ENCODE measurements around the gene SLC25A25.

Gene SLC25A25

DNA sequence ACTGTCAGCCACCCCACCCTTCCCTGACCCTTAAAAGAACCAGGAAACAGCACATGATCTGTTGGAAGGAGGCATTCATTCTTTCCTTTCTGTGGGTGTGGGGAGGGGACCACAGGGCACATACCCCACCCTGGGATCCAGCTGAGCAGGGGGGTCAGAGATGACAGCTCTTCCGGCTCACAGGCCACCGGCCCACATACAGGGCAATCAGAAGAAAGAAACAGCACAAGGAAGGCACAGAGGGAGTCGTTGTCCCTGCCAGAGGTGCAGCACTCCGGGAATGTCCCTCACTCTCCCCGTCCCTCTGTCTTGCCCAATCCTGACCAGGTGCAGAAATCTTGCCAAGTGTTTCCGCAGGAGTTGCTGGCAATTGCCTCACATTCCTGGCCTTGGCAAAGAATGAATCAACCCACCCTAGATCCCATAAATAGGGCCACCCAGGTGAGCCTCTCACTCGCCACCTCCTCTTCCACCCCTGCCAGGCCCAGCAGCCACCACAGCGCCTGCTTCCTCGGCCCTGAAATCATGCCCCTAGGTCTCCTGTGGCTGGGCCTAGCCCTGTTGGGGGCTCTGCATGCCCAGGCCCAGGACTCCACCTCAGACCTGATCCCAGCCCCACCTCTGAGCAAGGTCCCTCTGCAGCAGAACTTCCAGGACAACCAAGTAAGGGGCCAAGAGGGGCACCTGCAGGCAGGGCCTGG lies 81.1 kb downstream of the SLC25A25 start, which contains the start of gene LCN2:
Gene LCN2, plus strand, starts transcription at position 453 of the 701 bp plus-strand sequence. Its CDS starts 73 bp downstream, at position 526.
- DNase-seq: no peak

DNA sequence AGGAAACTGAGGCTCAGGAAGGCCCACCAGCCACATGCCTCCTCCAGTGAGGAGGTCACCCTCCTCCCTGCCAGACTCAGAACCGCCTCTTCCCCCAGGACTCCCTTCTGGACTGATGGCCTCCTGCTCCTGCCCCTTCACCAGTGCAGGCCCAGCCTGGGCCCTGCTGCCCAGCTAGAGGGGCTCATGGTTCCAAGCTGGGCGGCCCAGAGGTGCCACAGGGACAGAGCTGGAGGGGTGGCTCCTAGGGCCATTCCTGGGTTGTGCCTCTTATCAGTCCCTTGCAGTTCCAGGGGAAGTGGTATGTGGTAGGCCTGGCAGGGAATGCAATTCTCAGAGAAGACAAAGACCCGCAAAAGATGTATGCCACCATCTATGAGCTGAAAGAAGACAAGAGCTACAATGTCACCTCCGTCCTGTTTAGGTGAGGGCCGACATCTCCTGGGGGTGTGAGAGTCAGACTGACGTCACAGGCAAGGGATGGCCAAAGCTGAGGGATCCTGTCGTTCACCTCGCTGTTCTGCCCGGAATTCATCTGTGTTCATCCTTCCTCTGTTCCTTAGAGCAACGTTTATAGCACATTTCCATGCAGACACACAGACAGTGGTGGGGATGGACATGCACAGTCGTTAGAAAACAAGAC lies 82.0 kb downstream of the SLC25A25 start:
- DNase-seq: no peak

DNA sequence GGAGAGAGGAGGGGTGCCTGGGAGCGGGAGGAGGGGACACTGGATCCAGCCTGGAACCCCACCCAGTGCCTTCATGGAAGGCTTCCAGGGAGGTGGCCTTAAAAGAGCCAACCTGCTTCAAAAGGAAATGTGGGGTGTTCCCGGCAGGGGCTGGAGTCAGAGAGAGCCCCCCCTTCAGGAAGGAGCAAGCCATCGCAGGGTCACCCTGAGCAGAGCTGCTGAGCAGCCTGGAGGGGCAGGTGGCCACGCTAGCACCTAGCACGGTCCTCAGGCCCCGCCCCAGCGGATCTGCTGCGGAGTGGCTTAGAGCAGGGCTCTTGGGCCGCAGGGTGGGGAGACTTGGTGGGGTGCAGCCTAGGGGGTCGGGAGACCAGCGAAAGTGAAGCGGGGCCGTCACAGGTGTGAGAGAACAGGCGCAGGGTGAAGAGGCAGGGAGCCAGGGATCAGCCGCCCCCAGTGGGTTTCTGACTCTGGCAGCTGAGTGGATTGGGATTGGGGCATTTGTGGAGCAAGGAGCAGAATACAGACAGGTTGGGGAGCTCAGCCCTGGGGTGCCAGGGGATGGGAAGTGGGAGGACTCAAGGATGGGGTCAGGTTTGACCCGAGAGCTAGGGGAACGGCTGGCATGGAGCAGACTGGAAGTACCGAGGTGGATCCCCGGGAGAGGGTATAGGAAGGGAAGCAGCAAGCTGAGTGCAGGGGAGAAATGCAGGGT lies 82.7 kb downstream of the SLC25A25 start:
- no peak for DNase-seq

DNA sequence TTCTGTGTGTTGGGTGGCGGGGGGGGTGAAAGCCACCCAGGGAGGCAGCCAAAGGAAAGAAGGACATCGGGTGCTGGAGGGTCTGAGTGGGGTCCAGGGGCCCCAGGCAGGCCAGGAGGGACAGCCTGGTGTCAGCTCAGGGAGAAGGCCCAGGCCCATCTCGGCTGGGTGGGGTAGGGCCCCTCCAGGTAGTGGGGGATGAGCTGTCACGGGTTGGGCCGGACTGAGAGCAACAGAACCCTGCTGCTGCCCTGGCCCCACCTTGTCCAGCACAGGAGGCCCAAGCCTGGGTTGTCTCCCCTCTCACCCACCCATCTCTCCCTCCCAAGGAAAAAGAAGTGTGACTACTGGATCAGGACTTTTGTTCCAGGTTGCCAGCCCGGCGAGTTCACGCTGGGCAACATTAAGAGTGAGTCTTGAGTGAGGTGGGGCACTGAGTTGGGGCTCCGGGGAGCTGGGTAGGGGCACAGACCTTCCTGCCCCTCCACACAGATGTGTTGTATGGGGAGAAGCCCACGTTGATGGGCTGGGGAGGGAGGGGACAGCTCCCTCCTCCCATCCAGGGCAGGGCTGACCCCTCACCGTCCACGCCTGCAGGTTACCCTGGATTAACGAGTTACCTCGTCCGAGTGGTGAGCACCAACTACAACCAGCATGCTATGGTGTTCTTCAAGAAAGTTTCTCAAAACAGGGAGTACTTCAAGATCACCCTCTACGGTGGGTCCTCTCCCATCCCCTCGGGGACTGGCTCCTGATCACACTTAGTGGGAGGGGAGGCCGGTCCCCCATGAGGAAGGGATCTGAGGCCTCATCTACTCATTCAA lies 83.5 kb downstream of the SLC25A25 start:
- no peak for DNase-seq

DNA sequence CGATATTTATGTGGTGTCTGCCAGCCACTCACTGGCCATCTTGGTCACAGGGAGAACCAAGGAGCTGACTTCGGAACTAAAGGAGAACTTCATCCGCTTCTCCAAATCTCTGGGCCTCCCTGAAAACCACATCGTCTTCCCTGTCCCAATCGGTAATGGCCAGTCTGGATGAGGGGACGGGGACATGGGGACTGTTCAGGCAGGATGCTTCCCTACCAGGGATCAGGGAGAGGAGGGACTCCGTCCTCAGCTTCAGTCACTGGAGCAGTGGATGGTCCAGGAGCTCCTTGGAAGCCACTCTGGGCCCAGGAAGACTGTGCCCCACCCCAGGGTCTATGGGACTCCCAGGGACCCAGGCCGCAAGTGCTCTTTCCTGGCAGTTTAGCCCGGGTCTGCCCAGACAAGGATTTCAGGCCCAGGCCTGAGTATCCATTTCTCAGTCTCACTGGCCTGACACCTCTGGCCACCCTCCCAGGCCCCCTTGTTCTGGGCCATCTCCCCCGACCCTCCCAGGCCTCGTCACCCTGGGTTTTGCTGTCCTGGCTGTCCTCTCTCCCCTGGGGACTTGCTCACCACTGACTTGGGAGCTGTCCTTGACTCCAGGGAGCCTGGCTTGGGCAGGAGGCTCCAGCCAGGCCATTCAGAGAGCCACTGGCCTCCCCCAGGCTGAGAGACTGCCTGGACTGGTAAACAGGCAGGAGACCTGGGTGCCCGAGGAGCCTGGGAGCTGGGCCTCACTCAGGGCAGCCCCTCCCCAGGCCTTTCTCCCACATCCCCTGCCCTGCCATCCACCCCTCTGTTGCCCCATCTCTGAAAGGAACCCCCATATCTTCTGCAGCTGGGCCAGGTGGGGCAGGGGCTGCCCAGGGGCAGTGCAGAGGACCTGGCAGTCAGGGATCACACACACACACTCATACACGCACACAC lies 84.4 kb downstream of the SLC25A25 start:
- no peak for DNase-seq

DNA sequence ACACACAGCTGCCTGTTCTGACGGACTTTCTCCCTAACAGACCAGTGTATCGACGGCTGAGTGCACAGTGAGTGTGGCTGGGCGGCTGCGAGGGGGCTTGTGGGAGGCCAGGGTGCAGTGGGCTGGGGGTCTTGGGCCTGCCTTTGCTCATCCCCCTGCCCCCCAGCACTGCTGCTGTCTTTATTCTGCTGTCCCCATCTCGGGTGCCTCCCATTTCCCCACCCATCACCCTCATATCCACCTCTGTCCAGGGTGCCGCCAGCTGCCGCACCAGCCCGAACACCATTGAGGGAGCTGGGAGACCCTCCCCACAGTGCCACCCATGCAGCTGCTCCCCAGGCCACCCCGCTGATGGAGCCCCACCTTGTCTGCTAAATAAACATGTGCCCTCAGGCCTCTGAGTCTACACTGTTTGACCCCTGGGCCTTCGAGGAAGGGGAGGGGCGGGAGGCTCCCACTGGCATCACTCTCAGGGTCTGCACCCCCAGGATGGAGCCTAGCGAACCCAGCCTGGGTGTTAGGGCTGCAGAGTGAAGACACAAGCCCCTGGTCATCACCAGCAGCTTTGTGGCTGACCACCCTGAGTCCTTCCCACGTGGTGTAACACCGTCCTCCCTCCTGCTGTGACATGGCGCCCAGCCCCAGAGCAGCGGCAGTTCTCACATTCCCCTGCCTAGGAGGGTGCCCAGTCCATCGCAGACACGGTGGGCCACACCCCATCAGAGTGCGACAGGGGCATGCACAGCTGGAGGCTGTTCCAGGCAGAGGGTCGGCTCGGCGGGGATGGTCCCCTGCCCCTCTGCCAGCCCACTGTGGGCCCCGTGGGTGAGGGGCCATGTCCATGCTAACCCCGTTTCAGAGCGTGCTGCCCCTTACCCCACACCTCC lies 85.3 kb downstream of the SLC25A25 start:
- no peak for DNase-seq

GRCh38 chr9:128153947-128154695 lies 86.1 kb downstream of the SLC25A25 start:
- DNase-seq: no peak

- no peak for DNase-seq
These were observed 87.9 kb downstream of the SLC25A25 start for GRCh38 chr9:128155736-128156500.
